PFSK-1 (cell line): ENCODE measurements around the gene CFAP20DC.

Experiments
- POLR2AphosphoS5 ChIP-seq: IDR thresholded peaks from 2 replicates; pipeline ENCODE4 v1.6.1; 2012; ENCODE audit warnings: low read depth, mild to moderate bottlenecking, control low read depth, low read length, moderate library complexity
- REST ChIP-seq, 2 experiments: IDR thresholded peaks; 2 replicates each; pipeline versions ENCODE4 v1.6.1 to v1.8.0; 2011 to 2012; ENCODE audit warnings: low read depth in 2 of 2, low read length in 2 of 2, control low read depth in 1 of 2, inconsistent platforms in 1 of 2, mild to moderate bottlenecking in 1 of 2, moderate library complexity in 1 of 2; ENCODE audit not compliant: insufficient read depth in 1 of 2
- TAF1 ChIP-seq: IDR thresholded peaks from 2 replicates; pipeline ENCODE4 v1.6.1; 2012; ENCODE audit warnings: low read length, control low read depth, borderline replicate concordance; ENCODE audit not compliant: insufficient read depth

- TF ChIP-seq POLR2AphosphoS5 (no peak), TAF1 (no peak), REST (IDR thresholded peaks at IDR 0.05; ENCODE audit: insufficient read depth in 1 of 2, low read depth in 2 of 2, low read length in 2 of 2) (no peak)
These were observed 355.6 kb downstream of the CFAP20DC start for GRCh38 chr3:58693940-58694850.
